Measurements from ENCODE around the gene KDM4B. TPM values are rescaled to one million over a fixed set of nuclear protein-coding genes. Genes with fewer than 3 reads are reported as not detected.
A peak's percentile ranks its signal among the peaks of the same experiment; 100 is the strongest.

Gene KDM4B
- total and polyA plus RNA-seq, 4 donors, result 3.2 to 19.7 (median 12.9) TPM

GRCh38 chr19:5149932-5150901 lies 181.3 kb downstream of the KDM4B start:
- peaks cover 0 to 21% (median 14%) of the 10 kb centered on the region in 4 donors for H3K36me3 ChIP-seq (ENCODE audit: control insufficient read depth in 4 of 4, insufficient read depth in 3 of 4, low read depth in 1 of 4, low read length in 3 of 4)

GRCh38 chr19:5150902-5151741 lies 182.2 kb downstream of the KDM4B start:
- no peaks in the 10 kb centered on the region for H3K27me3 ChIP-seq (ENCODE audit: control insufficient read depth in 4 of 4, insufficient read depth in 4 of 4, low read length in 3 of 4)
- H3K4me3 ChIP-seq (ENCODE audit: low read depth in 1 of 3, low read length in 3 of 3), result no peak overlapping the region
- no peaks in the 10 kb centered on the region for H3K4me1 ChIP-seq (ENCODE audit: control insufficient read depth in 4 of 4, insufficient read depth in 4 of 4, low read length in 3 of 4)
- 95% methylated on average over 52 of the region's 52 CpGs for WGBS
- TF ChIP-seq HNF4G (IDR thresholded peaks at IDR 0.05), result no peak
- DNase-seq (ENCODE audit: low spot score), result no peak
- peaks cover 0 to 17% (median 12%) of the 10 kb centered on the region in 4 donors for H3K36me3 ChIP-seq (ENCODE audit: control insufficient read depth in 4 of 4, insufficient read depth in 3 of 4, low read depth in 1 of 4, low read length in 3 of 4)
- no peaks in the 10 kb centered on the region for H3K9me3 ChIP-seq (ENCODE audit: control insufficient read depth in 4 of 4, low read length in 3 of 4)
- no peak overlapping the region for H3K9ac ChIP-seq (ENCODE audit: low read depth in 1 of 2, low read length in 2 of 2)
- no peak overlapping the region for H3K27ac ChIP-seq (ENCODE audit: low read depth in 1 of 2, low read length in 2 of 2)

More at GRCh38 chr19:5149932-5150901, 181.3 kb downstream of the KDM4B start:
- H3K4me1 ChIP-seq (ENCODE audit: control insufficient read depth in 4 of 4, insufficient read depth in 4 of 4, low read length in 3 of 4), result no peaks in the 10 kb centered on the region
- no peaks in the 10 kb centered on the region for H3K9me3 ChIP-seq (ENCODE audit: control insufficient read depth in 4 of 4, low read length in 3 of 4)
- H3K4me3 ChIP-seq (ENCODE audit: low read depth in 1 of 3, low read length in 3 of 3), result no peak overlapping the region
- no peaks in the 10 kb centered on the region for H3K27me3 ChIP-seq (ENCODE audit: control insufficient read depth in 4 of 4, insufficient read depth in 4 of 4, low read length in 3 of 4)
- WGBS, result 94% methylated on average over 36 of the region's 36 CpGs
- no peak overlapping the region for H3K9ac ChIP-seq (ENCODE audit: low read depth in 1 of 2, low read length in 2 of 2)
- no peak for DNase-seq (ENCODE audit: low spot score)
- H3K27ac ChIP-seq (ENCODE audit: low read depth in 1 of 2, low read length in 2 of 2), result no peak overlapping the region
- TF ChIP-seq RAD21 (IDR thresholded peaks at IDR 0.05) (no peak), HNF4G (IDR thresholded peaks at IDR 0.05) (no peak), RXRA (IDR thresholded peaks at IDR 0.05) (no peak)

- no peak overlapping the region for H3K4me3 ChIP-seq (ENCODE audit: low read depth in 1 of 3, low read length in 3 of 3)
- H3K27ac ChIP-seq (ENCODE audit: low read depth in 1 of 2, low read length in 2 of 2), result no peak overlapping the region
- no peaks in the 10 kb centered on the region for H3K4me1 ChIP-seq (ENCODE audit: control insufficient read depth in 4 of 4, insufficient read depth in 4 of 4, low read length in 3 of 4)
- no peaks in the 10 kb centered on the region for H3K9me3 ChIP-seq (ENCODE audit: control insufficient read depth in 4 of 4, low read length in 3 of 4)
- H3K9ac ChIP-seq (ENCODE audit: low read depth in 1 of 2, low read length in 2 of 2), result no peak overlapping the region
- peak; percentile 30 for DNase-seq (ENCODE audit: low spot score)
- H3K27me3 ChIP-seq (ENCODE audit: control insufficient read depth in 4 of 4, insufficient read depth in 4 of 4, low read length in 3 of 4), result no peaks in the 10 kb centered on the region
- TF ChIP-seq YY1 (IDR thresholded peaks at IDR 0.05), result no peak
- TF ChIP-seq SP1 (IDR thresholded peaks at IDR 0.05), result no peak
- no peak for TF ChIP-seq ATF3 (IDR thresholded peaks at IDR 0.05)
- TF ChIP-seq GABPA (IDR thresholded peaks at IDR 0.05 in 1 of 2, conservative IDR thresholded peaks at IDR 0.05 in 1 of 2), result no peak
- TF ChIP-seq ZBTB33 (IDR thresholded peaks at IDR 0.05), result no peak
- TF ChIP-seq FOXA2 (IDR thresholded peaks at IDR 0.05), result no peak
- no peak for TF ChIP-seq TAF1 (conservative IDR thresholded peaks at IDR 0.05)
- no peak for TF ChIP-seq NR2F2 (IDR thresholded peaks at IDR 0.05)
- TF ChIP-seq HNF4G (IDR thresholded peaks at IDR 0.05), result no peak
- TF ChIP-seq REST (IDR thresholded peaks at IDR 0.05), result no peak
- no peak for TF ChIP-seq HNF4A (conservative IDR thresholded peaks at IDR 0.05)
- 95% methylated on average over 27 of the region's 27 CpGs for WGBS
- peaks cover 0 to 16% (median 9%) of the 10 kb centered on the region in 4 donors for H3K36me3 ChIP-seq (ENCODE audit: control insufficient read depth in 4 of 4, insufficient read depth in 3 of 4, low read depth in 1 of 4, low read length in 3 of 4)
Observed at GRCh38 chr19:5152013-5152763, 183.3 kb downstream of the KDM4B start.
